Hematopoietic multipotent progenitor cell treated with erythropoietin and hydrocortisone succinate and interleukin-3 and kit ligand, for 4 days (in vitro differentiated cells): Measurements from ENCODE around the gene ID2.

Experiments
- DNase-seq: peaks from one replicate; pipeline ENCODE4 v3.0.0-alpha.2; 2015

ID2 gene, protein sequence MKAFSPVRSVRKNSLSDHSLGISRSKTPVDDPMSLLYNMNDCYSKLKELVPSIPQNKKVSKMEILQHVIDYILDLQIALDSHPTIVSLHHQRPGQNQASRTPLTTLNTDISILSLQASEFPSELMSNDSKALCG

DNA sequence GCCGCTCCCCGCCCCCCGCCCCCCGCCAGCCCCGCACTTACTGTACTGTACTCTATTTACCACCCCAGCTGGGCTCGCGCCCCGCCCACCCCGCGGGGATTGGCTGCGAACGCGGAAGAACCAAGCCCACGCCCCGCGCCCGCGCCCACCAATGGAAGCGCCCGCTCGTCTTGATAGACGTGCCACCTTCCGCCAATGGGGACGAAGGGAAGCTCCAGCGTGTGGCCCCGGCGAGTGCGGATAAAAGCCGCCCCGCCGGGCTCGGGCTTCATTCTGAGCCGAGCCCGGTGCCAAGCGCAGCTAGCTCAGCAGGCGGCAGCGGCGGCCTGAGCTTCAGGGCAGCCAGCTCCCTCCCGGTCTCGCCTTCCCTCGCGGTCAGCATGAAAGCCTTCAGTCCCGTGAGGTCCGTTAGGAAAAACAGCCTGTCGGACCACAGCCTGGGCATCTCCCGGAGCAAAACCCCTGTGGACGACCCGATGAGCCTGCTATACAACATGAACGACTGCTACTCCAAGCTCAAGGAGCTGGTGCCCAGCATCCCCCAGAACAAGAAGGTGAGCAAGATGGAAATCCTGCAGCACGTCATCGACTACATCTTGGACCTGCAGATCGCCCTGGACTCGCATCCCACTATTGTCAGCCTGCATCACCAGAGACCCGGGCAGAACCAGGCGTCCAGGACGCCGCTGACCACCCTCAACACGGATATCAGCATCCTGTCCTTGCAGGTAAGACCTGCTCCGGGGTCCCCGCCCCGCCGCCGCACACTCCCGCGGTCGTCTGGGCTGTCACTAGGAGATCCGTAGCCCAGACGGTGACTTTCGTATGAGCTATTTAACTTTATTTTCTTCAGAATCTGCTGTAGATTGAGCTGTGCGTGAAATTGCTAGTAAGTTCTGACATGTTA, at the start of gene ID2:
Gene ID2, plus strand, starts transcription at position 271 of the 907 bp plus-strand sequence. Its CDS starts 110 bp downstream, at position 381.
- DNase-seq = peak; percentile 99

DNA sequence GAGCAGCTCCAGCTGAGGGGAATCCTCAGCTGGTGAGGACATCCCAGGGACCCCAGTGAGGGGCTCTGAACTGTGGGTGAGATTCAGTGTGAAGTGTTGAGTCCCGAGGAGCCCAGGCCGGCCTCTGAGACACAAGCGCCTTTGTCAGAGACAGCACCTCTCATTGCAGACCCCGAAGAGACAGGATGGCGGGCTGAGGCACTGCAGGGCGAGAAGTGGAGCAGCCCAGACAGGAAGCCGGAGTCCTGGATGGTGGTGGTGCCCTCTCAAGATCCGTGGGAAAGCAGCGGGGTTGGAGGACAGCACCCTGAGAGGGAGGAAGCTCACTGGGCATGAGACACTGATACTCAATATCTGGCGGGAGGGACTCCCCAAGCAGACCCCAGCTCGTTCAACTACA, 49.1 kb upstream of the ID2 start:
- no peak for DNase-seq

DNA sequence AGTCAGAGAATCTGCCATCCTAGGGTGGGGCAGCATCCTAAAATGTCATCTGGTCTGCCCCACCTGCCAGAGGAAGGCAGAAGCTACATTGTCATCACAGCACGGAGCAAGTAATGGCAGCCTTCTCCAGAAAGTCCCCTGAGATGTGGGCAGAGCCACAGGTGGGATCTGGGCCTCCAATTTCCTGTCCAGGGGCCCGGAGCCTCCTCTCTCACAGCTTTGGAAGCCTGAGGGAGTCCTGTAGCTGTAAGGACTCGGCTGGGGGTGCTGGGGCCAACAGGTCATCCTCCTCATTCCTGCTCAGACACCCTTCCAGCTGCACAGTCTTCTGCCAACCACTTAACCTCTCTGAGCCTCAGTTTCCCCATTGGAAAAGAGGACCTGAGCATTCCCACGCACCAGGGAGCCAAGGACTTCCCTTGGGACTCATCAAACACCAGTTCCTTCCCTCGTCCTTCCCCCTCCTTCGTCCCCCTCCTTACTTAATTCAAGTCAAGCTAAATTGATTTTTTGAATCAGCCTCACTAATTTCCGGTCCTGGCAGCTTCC, 48.6 kb upstream of the ID2 start:
- no peak for DNase-seq

DNA sequence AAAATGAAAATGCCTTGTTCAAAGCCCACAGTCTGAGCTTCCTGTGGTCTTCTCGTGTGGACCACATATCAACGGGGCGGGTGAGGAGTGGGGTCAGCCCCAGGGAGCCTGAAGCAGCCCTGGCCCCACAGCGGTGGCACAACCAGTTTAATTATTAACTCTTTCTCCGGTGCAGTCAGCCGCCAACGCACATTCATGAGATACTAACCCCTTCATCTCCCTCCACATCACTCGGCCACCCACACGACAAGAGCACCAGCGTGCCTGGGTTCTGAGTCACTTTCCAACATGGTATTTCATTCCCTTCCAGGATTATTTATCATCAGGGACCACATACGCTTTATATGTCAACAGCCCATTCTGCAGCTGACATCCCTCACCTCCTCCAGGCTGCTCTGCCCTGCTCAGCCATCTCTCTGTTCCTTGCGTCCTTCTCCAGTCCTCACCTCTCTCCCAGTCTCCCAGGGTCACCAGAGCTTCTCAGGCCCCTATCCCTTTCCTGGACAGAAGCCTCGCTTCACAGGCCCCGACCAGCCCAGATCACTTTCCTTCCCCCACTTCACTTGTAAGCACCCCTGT, 48.0 kb upstream of the ID2 start:
- DNase-seq = no peak

DNA sequence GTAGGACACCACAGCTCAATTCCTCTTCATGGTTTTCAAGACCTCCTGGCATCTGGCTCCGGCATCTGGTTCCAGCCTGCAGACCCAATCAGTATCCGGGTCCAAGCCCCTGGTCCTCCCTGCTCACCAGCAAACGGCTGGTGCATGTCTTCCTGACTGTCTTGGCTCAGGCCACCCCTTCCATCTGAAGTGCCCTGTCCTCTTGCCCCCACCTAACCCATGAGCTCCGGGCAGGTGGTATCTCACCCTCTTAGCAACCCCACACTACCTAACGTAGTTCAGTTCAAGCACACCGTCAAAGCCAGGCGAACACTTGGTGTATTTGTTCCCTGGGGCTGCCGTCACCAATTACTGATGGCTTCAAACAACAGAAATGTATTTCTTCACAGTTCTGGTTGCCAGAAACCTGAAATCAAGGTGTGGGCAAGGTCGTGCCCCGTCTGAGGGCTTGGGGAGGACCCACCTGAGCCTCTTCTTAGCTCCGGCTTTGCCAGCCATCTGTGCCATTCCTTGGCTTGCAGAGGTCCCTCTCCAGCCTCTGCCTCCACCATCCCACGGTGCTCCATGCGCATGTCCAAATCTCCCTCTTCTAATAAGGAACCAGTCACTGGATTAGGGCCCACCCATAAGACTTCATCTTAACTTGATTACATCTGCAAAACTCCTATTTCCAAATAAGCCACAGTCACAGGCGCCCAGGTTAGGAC, 47.2 kb upstream of the ID2 start:
- DNase-seq = no peak

DNA sequence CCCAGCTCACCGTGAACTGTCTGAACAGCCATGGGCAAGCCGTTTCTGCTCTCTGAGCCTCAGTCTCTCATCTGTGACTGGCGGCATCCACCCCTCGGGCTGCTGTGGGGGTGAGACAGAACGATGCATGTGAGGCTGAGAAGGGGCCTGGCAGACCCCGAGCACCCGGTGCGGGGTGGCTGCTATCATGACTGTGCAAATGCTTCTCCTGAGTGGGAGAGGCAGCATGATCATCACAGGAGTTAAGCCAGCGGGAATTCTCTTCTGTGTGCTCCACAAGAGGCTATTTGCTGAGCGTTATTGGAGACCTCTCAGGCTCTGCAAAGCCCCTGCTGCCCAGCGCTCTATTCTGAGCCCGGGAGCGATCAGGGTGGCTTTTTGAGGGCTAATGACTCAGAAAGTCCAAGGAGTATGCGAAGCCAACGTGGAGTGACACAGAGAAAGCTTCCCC, 45.8 kb upstream of the ID2 start:
- DNase-seq = no peak

DNA sequence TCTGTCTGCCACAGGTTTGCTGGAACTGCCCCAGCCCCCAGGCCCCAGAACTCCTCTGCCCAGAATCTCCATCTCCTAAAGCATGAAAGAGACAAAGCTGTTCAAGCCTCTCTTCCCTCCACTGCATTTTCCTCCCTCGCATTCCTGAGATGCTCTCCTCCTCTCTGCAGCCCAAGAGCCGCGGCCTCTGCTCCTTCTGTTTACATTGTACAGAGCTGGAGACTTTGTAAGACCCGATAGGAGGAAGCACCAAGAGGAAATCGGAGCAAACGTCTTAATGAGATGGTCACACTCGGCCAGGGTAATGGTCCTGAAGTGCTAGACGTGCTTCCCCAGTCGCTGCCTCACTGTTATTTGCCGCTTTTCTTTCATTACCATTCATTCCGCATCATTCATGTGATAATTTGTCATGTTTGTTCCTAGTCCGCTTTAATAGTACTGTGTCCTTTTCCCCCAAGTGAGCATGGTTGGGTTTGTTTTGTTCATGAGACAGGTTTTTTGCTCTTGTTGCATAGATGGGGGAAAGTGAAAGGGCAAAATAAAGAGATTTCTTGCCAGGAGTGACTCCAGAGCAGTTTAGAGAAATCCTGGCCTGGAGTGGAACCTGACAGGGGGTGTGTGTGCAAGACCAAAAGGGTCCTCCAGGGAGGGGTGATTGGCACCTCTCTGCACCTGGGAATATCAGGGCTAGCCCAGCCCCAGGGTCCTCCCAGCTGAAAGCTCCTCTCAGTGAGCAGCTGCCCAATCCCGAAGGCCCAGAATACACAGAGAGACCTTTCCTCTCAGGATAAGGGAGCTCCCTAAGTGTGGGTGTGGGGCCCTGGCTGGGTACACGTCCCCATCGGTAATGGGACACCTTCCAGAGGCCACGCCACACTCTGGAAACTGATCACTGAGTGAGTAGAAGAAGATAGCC, 44.9 kb upstream of the ID2 start:
- no peak for DNase-seq

DNA sequence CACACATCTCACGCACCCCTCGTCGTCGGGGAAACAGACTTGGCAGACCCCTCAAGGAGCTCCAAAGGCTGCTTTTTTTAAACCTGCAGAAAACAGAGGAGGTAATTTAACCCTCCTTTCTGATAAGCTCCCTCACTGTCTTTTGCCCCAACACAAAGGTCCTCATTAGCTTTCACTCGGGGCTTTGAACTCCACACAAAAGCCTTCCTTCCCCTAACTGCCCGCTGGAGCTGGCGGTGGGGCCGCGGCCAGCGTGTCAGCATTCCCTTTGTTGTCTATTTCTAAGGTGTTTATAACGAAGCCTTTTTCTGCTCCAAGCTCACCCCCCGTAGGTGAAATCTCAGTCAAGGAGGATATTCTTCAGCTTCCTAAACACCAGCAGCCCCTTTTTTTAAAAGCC, 43.5 kb upstream of the ID2 start:
- DNase-seq = no peak

DNA sequence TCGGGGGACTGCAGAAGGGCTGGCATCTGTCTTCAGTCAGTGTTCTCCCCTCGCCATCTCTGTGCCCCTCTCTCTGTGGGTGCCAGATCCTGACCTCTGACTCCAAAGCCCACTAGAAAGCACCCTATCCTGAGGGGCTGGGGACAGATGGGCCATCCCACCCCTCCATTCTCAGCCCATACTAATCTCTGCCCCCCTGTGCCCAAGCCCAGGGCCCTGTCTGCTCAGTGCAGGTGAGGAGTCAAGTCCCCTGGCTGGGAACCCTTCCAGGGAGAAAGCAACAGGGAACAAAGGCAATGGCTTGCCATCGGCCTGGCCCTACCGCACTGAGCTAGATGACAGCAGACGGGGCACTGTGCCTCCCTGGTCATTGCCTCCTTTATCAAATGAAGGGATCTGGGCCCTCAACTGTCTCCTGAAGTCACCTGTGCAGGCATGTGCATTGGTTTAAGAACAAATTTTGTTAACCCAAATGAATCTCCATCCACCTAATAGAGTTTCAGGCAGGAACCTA, 42.7 kb upstream of the ID2 start:
- no peak for DNase-seq

DNA sequence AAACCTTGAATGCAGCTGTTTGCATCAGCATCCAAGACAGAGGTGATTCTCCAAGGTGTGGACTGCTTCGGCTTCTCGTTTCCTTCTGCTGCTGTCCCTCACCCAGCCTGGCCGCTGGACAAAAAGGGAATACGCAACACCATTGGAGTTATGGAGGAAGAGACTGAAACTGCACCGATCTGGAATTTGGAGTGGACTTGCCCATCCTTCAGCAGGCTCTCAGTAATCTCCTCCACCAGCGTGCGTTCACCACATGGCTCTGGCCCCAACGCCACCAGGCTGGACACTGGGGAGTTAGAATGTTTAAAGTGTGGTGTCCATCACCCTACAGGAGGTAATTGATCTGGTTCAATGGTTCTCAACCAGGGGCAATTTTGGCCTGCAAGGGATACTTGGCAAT, 41.4 kb upstream of the ID2 start:
- DNase-seq = no peak

DNA sequence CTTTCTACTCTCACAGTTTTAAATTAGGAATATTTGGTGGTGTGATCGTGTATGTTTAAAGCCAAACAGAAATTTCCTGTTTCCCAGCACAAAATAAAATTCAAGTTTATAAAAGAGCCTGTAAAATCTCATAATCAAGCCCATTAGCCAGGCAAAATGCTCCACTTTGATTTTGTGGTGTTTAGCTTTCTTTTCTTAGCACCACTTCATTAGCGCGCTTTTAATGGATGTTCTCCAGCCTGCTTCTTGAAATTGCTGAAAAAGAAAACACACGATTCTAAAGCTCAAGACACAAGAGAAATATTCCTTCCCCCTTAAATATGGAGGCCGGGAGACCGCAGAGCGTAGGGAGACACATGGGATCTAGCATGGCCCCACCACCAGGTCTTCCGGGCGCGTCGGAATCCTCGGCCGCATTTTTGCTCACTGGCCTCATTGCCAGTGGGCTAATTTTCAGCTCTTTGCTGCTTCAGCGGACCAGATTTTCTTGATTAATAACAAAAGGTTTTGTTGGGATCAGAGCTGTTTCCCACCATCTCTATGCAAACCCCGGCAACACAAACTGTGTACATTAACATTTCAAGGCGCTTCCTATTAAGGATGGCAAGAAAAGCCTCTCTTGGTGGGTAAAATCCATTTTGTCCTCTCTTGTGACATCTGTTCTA, 40.4 kb upstream of the ID2 start:
- no peak for DNase-seq

DNA sequence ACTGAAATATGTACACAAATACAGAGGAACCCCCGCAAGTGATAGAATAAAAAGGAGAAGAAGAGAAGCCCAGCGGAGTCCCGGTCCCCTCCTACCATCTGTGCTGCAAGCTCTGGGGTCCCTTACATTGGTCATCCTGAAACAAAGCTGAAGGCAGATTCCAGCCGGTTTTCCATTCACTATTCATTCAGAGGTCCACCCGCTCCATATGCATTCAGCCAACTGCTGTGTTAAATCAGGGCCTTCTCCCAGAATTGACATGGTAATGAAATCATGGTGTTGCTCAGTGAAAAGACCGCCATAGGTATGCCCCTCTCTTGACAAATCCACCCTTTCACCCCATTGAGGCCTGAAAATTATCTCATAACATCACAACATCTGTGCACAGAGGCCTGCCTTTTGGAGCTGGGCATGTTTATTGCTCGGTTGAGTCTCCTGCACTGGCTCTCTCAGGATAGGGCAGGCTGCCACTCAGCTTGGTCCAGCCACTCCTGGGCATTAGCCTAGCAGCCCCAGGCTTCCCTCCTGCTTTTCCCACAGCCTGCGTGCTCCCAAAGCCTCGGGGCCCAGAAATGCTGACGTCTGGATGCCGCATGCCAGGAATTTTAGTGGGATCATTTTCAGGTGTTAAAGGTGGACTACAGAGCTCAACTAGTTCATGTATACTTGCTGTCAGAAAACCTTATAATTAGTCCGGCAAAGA, 39.3 kb upstream of the ID2 start:
- peak; percentile 21 for DNase-seq

DNA sequence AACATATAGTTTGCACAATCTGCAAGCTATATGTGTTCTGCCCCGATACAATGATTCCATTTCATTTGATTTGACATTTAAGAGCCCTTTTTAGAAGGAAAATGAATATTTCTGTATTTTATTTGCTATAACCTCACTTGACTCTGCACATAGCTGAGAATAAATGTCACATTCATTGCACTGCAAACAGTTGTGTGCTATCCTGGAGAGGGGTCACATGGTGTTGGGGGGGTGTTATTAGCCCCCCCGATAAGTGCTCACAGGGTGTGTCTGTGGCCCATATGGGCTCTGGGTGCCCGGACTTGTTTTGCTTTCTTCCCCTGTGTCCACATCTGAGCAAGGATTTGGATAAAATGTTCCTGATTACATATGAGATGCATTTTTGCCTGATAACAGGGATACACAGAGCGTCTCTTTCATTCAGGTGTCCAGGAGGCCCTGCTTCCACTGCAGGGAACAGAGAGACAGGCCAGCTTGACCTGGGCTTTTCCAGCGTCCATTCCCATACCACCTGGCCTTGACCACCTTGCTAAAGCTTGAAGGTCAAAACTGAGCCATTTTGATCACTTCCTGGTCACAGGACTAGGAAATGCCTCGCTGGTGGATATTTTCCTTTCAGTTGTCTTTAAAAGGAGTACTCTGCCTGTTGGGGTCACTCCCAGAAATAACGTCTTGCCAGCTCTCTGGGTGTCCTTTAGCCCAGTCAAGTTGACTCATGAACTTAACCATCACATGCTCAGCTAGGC, 38.4 kb upstream of the ID2 start:
- no peak for DNase-seq

DNA sequence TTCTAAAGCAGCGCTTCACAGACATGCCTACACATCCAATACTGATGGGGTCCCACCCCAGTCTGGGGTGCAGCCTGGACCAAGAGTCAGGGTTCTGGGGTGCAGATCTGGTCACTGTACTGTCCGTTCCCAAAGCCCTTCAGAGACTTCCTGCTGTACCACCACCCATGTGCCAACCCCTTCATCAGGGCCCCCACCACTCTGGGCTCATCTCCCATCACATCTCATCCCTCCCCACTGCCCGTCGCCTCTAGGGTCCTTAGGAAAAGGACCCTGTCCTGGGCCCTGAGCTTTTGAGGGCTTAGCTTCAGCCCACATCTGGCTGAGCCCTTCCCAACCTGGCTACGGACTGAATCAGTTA, 37.9 kb upstream of the ID2 start:
- DNase-seq = no peak

DNA sequence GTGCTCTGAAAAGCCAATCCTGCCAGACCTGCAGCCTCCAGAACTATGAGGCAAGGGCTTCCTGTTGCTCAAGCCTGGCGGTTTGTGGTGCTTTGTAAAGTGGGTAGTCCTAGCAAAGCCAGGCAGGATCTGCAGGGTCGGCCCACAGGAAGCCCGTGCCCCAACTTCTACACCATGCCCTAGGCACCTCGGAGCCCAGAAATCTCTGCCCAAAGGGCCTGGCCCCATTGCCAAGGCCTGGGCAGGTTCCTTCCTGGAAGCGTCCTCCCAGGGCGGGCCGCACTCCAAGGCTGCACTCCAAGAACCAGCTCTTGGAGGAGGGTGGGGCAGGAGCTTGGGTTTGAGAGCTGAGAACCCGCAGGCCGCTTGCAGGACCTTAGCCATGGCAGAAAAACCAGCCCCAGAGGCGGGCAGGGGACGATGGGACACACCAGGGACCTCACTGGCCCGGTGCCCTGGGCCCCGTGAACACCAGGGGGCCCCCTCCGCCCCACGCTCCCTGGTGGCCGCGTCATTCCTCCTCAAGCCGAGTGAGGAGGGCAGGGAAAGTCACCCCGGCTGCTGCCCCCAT, 37.2 kb upstream of the ID2 start:
- peak; percentile 87 for DNase-seq

DNA sequence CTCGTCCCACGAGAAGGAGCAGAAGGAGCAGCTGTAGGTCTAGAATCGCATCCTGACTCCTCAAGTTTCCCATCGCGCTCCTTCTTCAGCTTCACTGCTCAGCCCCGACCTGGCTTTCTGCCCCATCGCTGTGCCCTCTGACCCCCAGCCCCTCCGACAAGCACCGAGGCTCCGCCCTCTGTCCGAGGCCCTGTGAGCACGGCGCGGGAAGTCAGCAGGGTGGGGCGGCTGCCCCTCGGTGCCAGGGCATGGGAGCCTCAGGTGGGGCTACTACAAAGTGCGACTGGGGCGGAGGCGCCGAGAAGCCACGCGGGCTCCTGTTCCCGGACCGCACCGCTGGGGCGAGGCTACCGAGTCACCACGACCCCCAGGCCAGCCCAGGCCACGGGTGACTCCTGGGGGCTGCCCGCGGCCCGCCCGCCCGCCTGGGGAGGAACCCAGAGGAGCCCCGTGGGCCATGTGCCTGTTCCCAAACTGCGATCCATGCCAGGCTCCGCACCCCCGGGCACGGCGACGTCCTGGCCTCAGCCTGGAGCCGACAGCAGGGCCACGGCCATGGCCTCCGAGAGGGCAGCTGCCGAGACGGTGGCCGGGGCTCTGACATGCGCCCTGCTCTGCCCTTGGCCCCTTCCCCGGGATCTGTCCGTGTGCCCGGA, 36.6 kb upstream of the ID2 start:
- DNase-seq = no peak

DNA sequence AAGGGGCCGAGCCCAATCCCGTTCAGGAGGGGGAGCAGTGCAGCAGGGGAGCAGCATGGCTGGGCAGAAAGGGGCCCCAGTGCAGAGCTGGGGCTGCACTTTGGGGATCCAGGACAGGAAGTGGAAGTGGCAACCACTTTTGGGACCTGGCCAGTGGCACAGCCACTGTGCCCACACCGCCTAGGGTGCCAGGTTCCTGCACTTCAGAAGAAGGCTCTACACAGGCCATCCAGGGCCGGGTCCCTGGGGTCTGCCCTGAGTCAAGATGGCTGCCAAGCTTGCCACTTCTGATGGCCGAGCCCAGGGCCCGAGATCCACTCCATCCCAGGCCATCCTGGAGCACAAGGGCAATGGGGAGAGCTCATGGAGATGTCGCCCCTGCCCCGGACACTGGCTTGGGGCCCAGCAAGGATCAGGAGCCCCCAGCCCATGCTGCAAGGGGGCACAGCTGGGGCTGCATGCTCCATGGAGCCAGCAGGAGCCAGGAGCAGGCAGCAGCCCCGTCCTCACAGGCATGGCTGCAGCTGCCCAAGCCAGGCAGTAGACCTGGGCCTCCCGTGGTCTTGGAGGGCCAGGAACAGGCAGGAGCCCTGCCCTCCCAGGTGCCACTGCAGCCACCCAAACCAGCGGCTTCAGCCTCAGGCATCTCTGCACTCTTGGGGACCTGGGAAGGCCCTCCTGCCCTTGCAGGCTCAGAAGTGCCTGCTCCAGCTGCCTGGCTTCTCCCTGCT, 35.0 kb upstream of the ID2 start:
- DNase-seq = no peak

DNA sequence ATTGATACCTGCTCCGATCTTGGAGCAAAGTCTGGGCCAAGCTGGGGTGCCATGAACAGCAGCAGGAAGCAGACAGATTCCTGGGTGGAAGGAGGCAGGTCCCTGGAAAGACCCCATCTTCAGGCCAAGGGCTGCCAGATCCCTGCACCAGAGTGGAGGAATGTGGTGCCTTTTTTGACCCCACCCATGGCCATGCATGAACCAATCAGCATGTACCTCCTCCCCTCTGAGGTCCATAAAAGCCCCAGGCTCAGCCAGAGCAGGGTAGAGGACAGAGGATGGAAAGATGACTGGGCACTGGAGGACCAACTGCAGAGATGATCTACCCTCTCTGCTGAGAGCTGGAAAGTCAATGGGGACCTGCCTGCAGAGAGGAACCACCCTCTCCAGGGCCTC, 34.4 kb upstream of the ID2 start:
- no peak for DNase-seq
